HG03378 (cell line): Measurements from ENCODE around the gene IFIT2.
"Not testable (repeated sequence)": the region's sequence is repeated elsewhere in the genome, so short reads cannot be mapped to it uniquely, and the experiment has no call there.

Source experiments
- ATAC-seq: cut with Tn5 transposase; IDR thresholded peaks from one replicate; pipeline ENCODE4 v1.9.1; 2021; ENCODE audit warnings: mild to moderate bottlenecking, moderate library complexity; ENCODE audit not compliant: unreplicated experiment

Gene IFIT2

DNA sequence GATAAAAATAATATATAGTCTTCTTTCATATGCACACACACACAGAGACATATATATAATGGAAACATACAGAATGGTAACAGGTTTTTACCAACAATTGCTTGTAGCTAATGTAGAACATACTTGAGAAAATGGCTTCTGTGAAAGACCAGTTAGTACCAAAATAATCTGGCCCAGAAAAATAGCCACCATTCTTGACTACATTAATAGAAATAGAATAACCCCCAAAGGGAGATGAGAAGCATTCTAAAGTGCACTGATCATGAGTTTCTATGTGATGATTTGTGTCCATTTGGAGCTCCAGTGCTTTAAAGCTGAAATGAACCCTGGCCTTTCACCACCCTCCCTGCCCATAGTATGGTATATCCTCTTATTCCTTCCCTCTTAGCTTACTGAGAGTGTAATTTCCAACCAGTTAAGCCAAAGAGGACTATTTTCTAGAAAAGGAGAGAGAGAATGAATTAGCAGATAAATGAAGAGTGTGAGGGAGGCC is 22.9 kb upstream of the IFIT2 start:
- no peak for ATAC-seq

DNA sequence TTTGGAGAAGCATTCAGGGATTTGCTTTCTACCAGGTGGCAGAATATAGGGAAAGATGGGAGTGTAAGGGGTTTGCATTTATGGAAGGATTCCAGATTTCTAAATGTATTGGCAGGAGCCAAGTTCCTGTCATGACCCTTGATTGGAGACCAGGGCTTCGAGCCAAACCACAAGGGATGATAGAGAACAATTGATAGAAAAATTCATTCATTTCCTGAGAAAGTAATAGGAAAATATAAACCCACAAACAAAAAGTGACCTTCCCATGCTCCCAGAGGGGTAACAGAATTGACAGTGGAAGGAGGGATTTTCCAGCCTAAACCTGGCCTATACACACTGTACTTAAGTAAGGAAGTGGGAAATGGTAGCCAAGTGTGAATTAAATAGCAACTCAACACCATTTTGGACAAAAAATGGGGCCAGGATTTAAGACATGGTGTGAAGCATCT is 22.4 kb upstream of the IFIT2 start:
- ATAC-seq, result no peak

DNA sequence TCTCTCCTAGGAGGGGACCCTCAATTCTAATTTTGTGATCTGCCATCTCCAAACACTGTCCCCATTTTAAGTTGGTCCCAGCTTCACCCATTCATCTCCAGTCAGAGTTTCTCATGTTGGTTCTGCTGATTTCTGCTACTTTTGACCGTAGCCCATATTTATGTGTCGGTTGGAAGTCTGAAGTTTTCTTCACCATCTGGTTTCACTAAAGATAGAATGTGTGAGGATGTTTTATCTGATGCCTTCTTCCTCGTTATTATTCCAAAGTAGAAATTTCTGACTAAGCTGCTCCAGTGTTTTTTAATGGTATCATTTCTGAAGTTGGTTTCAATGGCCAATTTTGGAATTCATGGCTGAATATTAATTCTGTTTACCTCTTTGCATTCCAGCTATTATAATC is 21.3 kb upstream of the IFIT2 start:
- no peak for ATAC-seq

DNA sequence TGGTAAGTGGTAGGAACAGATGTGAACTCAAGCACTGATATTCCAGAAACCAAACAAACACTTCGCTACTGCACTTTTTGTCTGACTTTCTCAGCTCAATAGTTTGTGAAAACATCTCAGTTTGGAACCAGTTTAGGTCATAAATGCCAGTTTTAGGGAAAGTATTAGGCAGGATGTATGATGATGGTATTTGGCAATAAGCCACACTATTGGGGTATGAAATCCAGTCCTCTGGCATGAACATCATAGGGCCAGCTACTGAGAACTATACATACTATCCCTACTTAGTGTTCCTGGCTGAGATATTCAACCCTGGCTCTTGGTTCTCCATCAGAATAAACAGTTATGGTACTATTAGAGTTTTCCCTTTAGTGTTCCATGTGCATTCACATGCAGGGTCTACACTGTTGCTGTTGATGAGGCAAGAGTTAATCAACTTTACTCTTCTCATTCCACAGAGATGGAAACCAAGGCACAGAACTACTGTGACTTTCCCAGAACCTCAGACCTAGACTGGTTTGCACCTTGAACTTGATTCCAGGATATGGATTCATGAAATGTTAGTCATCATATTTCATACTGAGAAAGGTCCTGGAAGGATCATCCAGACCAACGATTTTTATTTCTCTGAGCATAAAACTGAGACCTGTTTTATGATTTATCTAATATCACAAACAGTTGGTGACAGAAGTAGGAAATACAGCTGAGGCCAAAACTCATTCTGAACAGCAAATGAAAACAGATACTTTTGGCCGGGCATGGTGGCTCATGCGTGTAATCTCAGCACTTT is 20.0 kb upstream of the IFIT2 start:
- no peak for ATAC-seq

DNA sequence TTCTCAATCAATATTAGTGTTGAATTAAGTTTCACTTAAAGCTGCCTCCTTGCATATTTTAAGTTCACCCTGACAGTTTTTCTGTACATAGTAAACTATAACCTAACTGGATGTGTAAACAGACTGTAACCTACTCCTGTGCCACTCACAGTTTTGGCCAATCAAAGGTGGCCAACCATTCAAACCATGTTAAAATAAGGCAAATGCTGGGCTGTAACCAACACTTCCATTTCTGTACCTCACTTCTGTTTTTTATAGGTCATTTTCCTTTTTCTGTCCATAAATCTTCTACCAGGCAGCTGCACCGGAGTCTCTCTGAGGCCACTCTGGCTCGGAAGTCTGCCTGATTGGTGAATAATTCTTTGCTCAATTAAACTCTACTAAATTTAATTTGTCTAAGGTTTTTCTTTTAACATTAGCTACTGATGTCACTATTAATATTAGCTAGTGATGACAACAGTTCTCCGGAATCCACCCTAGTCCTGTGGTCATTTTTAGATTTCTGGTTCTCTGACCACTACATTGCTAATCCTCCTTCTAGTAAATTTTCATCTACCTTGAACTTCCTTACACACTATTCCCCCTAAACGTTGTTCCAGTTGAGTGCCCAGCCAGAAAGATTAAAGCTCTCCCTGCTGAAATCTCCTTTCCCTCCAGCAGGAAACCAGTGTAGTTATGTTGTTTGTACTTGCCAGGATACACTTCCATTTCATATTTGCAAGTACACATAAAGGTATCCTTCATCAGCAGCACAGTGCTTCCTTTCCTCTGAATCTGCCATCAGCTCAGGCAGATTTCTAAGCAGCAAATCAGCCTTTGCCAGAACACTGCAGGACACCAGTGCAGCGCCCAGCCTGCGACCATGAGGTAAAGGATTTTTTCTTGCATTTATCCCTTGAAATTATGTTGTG is 18.6 kb upstream of the IFIT2 start:
- ATAC-seq, result no peak

DNA sequence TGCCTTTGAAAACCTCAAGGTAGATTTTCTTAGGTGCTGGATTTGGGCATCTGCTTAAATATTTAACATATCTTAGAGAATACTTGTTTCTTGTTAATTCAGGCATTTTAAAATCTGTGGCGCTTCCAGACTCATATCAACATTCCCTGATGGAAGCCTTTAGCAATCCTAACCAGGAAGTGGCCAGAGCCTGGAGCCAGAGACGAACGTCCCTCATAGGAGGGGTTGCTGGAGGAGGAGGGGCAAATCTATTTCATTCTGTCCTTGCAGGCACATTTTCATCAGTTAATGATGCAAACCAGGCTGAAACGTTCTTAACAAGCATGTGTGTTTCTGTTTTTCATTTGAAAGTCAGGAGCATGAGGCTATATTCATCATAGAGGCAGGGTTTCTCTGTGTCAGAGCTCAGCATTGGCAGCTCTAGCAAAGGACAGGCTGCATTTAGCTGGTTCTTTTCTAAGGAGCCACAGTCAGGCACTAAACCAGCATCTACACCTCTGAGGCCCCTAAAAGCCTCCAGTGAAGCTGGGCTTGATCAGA is 17.8 kb upstream of the IFIT2 start:
- ATAC-seq, result no peak

DNA sequence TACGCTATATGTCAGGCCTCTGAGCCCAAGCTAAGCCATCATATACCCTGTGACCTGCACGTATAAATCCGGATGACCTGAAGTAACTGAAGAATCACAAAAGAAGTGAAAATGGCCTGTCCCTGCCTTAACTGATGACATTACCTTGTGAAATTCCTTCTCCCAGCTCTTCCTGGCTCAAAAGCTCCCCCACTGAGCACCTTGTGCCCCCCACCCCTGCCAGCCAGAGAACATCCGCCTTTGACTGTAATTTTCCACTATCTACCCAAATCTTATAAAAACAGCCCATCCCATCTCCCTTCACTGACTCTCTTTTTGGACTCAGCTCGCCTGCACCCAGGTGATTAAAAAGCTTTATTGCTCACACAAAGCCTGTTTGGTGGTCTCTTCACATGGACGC is 17.1 kb upstream of the IFIT2 start:
- ATAC-seq, result not testable (repeated sequence)

DNA sequence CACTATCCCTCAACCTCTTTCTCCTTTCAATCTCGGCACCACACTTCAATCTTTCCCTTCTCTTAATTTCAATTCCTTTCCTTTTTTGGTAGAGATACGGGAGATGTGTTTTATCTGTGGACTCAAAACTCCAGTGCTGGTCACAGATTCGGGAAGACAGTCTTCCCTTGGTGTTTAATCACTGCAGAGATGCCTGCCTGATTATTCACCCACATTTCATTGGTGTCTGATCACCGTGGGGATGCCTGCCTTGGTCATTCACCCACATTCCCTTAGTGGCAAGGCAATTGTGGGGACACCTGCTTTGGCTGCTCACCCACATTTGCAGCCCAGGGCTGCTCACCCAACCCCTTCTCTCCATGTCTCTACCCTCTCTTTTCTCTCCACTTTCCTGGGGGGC is 16.5 kb upstream of the IFIT2 start:
- not testable (repeated sequence) for ATAC-seq

DNA sequence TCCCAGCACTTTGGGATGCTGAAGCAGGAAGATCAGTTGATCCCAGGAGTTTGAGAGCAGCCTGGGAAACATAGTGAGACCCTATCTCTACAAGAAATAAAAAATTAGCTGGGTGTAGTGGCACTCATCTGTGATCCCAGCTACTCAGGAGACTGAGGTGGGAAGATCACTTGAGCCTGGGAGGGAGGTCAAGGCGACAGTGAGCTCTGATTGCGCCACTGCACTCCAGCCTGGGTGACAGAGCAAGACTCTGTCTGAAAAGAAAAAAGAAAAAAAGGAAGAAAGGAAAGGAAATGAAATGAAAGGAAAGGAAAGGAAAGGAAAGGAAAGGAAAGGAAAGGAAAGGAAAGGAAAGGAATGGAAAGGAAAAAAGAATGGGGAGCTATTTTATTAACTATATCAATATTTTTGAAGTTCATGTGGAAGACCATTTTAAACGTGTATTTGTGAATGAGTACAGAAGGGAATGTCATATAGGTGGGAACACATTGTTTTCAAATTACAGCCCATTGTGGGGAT is 7.1 kb upstream of the IFIT2 start:
- ATAC-seq, result no peak

DNA sequence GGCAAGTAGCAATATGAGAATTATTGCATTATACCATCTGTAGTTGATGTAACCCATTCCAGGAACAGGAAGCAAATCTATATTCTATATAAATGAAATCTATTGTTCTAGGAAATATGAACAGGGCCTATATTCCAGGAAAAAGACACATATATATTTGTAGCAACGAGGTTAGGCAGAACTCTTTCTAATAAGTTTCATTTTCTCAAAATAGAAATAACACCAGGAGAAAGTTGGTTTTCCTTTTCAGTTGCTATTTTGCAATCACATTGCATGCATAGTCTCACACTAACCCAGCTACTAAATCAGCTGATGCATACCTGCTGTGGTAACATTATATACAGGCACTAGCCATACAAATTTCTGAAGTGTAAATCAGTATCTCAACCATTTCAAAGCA is 6.2 kb upstream of the IFIT2 start:
- ATAC-seq, result no peak

DNA sequence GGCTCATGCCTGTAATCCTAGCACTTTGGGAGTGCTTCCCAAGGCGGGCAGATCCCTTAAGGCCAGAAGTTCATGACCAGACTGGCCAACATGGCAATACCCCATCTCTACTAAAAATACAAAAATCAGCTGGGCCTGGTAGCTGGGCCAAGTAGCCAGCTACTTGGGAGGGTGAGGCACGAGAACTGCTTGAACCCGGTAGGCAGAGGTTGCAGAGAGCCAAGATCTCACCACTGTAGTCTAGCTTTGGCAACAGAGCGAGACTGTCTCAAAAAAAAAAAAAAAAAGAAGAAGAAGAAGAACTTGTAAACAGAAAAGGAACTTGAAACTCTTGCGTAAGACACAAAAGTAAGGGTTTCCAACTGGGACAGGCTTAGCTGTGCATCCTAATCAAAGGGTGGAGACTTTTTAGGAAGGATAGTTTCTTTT is 5.6 kb upstream of the IFIT2 start:
- ATAC-seq, result no peak

DNA sequence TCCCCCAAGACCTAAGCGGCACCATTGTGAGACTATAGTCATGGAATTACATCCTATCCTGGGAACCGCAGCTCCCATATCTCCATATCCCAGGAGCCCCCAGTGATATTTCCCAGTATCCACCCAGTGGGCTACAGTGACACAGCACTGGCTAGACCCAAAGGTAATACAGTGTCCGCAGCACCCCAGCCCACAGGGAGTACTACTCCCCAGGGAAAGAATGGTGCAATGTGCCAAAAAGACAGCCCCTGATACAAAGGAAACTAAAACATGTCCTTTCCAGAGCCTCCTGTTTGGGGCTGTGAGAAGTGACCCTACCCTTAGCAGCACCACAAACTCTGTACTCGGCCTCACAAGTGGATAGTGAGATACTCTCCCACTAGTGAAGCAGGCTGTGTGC is 4.5 kb upstream of the IFIT2 start:
- ATAC-seq, result no peak

DNA sequence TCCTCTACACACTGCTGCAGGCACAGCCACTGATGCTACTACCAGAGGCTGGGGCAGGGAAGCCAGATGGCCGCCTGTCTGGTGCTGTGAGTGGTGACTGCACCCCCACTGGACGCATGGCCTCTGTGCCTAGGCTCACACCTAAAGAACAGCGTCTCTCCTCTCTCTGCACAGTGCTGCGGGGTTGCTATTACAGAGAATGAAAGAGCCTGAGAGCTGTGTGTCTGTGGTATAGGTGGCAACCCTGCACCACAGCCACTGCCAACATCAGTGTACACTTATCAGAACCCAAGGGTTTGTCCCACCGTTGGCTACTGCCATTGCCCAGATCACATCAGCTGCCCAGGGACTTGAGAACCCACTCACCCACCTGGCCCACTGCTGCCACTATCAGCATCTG is 4.1 kb upstream of the IFIT2 start:
- ATAC-seq, result no peak

DNA sequence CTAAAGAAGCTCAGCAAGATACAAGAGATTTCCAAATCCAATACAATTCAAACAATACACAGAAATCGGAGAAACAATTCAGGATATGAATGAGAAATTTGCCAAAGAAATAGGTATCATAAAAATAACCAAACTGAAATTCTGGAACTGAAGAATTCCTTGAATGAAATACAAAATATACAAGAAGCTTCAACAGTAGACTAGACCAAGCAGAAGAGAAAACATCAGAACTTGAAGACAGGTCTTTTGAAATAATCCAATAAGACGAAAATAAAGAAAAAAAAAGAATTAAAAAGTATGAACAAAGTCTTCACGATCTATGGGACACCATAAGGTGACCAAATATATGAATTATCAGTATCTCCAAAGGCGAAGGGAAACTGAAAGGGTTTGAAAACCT is 2.8 kb upstream of the IFIT2 start:
- no peak for ATAC-seq

DNA sequence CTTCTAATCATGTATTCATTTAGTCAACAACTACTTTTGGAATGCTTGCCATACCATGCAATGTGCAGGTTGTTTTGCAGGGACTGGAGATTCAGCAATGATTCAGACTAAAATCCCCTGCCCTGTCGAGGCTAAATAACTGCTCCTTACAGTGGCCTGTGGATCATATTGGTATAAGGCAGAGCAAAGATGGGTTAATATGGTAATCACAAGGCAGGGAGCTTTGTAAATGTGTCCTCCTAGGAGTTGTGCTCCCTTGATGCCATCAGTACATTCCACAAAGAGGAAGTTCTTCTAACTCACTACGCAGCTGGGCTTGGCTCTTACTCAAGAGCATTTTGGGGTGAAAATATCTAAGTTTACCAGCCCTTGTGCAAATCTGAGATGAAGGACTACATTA is 614 bp upstream of the IFIT2 start:
- ATAC-seq, result peak; percentile 28

DNA sequence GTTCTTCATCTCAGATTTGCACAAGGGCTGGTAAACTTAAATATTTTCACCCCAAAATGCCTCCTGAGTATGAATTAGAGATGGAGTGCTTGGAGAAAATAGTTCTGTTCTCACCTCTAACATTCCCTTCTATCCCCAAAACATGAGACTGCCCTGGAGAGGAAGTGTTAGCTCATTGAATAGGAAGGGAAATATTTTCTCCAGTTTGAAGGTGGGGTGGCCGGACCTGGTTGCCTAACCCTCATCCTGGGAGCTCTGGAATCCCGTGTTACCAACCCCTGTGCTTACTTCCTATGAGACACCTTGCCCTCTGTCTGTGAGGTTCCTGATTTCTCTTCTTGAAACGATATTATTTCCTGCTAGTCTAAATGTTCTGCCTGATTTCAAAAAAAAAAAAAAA is 779 bp downstream of the IFIT2 start:
- no peak for ATAC-seq

DNA sequence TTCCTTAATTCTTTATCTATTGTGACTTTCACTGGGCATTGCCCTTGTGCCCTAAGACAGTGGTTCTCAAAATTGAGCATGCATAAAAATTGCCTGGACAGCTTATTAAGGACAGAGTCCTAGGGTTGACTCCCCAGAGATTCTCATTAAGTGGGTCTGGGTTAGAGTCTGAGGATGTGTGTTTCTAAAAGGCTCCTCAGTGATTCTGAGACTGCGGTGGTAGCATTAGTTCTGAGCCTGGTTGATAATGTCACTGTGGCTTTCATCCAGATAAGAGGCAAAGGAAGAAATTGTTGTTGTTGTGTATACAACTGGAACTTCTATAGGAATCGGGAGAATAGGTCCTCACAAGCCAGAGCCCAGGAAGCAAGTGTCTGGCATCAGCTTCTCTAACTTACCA is 1.3 kb downstream of the IFIT2 start:
- no peak for ATAC-seq

DNA sequence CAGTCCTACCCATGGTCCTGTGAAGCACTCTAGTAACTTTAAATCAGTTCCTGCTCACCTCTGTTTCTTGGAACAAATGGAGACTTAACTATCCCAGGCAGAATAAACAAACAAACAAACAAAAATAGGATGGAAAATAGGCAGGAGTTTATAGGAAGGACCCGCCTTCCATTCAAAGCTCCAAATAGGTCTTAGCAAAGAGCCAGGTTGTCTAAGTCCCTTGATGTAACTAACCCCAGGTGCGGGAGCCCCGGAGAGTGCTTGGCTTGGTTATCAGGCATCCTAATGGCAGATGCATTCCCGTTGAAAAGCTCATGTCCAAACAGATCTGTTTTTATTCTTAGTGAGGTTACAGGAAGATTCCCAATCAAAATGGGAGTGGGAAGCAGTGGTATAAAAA is 2.2 kb downstream of the IFIT2 start:
- ATAC-seq, result no peak

DNA sequence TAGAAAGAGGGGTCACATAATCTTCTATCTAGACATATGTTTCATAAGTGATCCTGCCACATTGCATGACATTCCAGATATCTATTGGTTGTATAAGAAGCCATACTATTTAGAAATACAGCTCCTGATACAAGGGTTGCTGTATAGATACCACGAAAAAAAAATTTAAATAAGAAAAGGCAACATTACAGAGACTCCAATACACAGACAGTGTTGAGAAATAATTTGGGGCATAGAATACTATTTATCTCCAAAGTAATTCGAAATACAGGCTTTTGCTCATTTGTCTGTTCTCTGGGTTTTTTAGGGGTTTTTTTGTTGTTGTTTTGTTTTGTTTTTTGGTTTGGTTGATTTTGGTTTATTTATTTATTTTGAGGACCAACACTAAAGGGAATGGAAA is 2.6 kb downstream of the IFIT2 start:
- no peak for ATAC-seq

DNA sequence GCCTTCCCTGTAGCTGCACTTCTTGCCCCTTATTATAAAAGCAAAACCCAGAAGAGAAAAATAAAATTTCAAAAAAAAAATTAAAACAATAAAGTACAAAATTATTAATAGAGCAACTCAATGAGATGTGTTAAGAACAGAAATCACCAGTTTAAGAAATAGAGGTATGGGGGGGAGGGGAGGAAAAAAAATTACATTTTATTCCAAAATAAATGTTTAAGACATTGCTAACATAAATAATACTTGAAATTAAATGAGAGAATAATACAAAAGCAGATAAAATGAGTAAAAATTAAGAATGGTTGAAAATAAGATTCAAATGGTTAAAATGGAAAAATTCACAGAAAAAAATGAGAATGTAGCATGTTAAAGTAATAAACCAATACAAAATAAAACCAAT is 3.1 kb downstream of the IFIT2 start:
- no peak for ATAC-seq

DNA sequence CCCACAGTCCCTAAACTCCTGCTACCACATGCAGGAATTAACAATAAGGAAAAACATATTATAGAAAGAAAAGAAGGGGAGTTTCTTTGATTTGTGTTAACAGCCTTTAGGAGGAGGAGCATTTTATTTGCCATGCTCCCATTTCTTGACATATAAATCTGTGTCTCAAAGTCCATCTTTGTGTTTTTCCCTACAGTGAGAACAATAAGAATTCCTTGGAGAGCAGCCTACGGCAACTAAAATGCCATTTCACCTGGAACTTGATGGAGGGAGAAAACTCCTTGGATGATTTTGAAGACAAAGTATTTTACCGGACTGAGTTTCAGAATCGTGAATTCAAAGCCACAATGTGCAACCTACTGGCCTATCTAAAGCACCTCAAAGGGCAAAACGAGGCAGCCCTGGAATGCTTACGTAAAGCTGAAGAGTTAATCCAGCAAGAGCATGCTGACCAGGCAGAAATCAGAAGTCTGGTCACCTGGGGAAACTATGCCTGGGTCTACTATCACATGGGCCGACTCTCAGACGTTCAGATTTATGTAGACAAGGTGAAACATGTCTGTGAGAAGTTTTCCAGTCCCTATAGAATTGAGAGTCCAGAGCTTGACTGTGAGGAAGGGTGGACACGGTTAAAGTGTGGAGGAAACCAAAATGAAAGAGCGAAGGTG is 4.1 kb downstream of the IFIT2 start:
- no peak for ATAC-seq
